ENCODE data around the gene KDM5A. TPM values are rescaled to one million over a fixed set of nuclear protein-coding genes. Genes with fewer than 3 reads are reported as not detected.
"Not testable (repeated sequence)": the region's sequence is repeated elsewhere in the genome, so short reads cannot be mapped to it uniquely, and the experiment has no call there.

KDM5A gene
- total and polyA plus RNA-seq, 2 donors = 12.3 to 69.5 TPM

DNA sequence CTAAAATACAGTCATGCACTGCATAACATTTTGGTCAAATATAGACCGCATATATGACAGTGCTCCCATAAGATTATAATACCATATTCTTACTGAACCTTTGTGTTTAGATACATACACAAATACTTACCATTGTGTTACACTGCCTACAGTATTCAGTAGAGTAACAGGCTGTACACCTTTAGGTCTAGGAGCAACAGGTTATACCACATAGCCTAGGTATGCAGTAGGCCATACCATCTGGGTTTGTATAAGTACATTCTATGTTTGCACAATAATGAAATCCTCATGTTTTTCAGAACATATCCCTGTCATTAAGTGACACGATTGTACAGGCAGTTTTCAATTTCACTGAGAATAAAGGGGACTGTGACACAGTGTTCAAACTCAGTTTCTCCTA lies 22.3 kb downstream of the KDM5A start:
- Histone ChIP-seq H3K36me3 (ENCODE audit: insufficient read depth) (peaks cover 13% of the 10 kb centered on the region), H3K4me3 (ENCODE audit: low read depth, low read length) (no peak overlapping the region), H3K4me1 (ENCODE audit: insufficient read depth) (no peaks in the 10 kb centered on the region), H3K27ac (ENCODE audit: low read depth) (no peak overlapping the region)
- no peak for DNase-seq (ENCODE audit: extremely low spot score)
- 97% methylated on average over 2 of the region's 2 CpGs for WGBS

DNA sequence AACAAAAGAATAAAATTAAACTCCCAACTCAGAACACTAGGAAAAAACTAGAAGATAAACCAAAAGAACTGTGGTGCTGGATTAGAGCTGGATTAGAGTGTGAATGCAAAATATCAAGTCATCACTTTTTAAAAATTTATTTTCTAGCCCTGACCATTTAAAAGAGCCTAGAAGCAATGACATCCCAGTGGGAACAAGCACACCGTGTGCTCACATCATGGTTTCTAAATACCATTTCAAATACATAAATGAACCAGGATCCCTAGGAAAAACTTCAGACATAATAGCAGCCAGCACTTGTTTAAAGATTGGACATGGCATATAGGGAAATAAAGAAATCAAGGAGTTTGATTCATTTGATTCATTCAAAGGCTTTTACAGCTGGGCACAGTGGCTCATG lies 30.0 kb downstream of the KDM5A start:
- Histone ChIP-seq H3K27ac (ENCODE audit: low read depth) (no peak overlapping the region), H3K4me3 (ENCODE audit: low read depth, low read length) (no peak overlapping the region), H3K4me1 (ENCODE audit: insufficient read depth) (no peaks in the 10 kb centered on the region), H3K36me3 (ENCODE audit: insufficient read depth) (peaks cover 4% of the 10 kb centered on the region)
- no peak for DNase-seq (ENCODE audit: extremely low spot score)
- 98% methylated on average over 1 of the region's 1 CpG for WGBS

- no peak overlapping the region for H3K27ac ChIP-seq (ENCODE audit: low read depth)
- DNase-seq (ENCODE audit: extremely low spot score) = no peak
- H3K4me1 ChIP-seq (ENCODE audit: insufficient read depth) = no peaks in the 10 kb centered on the region
- WGBS = 86% methylated on average over 7 of the region's 7 CpGs
- H3K36me3 ChIP-seq (ENCODE audit: insufficient read depth) = peaks cover 10% of the 10 kb centered on the region
- H3K4me3 ChIP-seq (ENCODE audit: low read depth, low read length) = no peak overlapping the region
Observed at GRCh38 chr12:356276-356988, 32.7 kb downstream of the KDM5A start.

DNA sequence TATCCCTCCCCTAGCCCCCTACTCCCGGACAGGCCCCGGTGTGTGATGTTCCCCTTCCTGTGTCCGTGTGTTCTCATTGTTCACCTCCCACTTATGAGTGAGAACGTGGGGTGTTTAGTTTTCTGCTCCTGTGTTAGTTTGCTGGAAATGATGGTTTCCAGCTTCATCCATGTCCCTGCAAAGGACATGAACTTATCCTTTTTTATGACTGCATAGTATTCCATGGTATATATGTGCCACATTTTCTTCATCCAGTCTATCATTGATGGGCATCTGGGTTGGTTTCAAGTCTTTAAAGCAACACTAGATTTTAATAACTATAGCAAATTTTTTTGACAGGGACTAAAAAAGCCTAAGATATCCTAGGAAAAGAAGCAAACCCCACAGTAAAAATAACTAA lies 37.9 kb downstream of the KDM5A start:
- H3K4me1 ChIP-seq (ENCODE audit: insufficient read depth); H3K4me3 ChIP-seq (ENCODE audit: low read depth, low read length); DNase-seq (ENCODE audit: extremely low spot score); H3K27ac ChIP-seq (ENCODE audit: low read depth); H3K36me3 ChIP-seq (ENCODE audit: insufficient read depth): not testable (repeated sequence)
- WGBS = 96% methylated on average over 4 of the region's 4 CpGs

DNA sequence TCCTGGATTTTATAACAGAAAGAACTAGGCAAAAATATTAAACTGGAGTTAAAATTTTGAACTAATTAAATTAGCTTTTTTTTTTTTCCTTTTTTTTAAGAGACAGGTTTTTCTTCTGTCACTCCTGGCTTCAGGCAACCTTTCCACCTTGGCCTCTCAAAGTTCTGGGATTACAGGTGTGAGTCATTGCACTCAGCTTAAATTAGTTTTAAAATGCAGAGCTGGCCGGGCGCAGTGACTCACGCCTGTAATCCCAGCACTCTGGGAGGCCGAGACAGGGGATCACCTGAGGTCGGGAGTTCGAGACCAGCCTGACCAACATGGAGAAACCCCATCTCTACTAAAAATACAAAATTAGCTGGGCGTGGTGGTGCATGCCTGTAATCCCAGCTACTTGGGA lies 39.5 kb downstream of the KDM5A start:
- DNase-seq (ENCODE audit: extremely low spot score); H3K4me3 ChIP-seq (ENCODE audit: low read depth, low read length); H3K27ac ChIP-seq (ENCODE audit: low read depth); H3K4me1 ChIP-seq (ENCODE audit: insufficient read depth); H3K36me3 ChIP-seq (ENCODE audit: insufficient read depth): not testable (repeated sequence)
- WGBS = 97% methylated on average over 7 of the region's 7 CpGs

- 95% methylated on average over 7 of the region's 7 CpGs for WGBS
- not testable (repeated sequence) for H3K4me1 ChIP-seq (ENCODE audit: insufficient read depth); H3K27ac ChIP-seq (ENCODE audit: low read depth); H3K36me3 ChIP-seq (ENCODE audit: insufficient read depth); DNase-seq (ENCODE audit: extremely low spot score); H3K4me3 ChIP-seq (ENCODE audit: low read depth, low read length)
Observed at GRCh38 chr12:343036-343435, 46.1 kb downstream of the KDM5A start.

GRCh38 chr12:337039-337438 lies 52.1 kb downstream of the KDM5A start:
- WGBS = 88% methylated on average over 6 of the region's 6 CpGs
- no peak overlapping the region for H3K27ac ChIP-seq (ENCODE audit: low read depth)
- DNase-seq (ENCODE audit: extremely low spot score) = no peak
- no peaks in the 10 kb centered on the region for H3K4me1 ChIP-seq (ENCODE audit: insufficient read depth)
- no peak overlapping the region for H3K4me3 ChIP-seq (ENCODE audit: low read depth, low read length)
- peaks cover 9% of the 10 kb centered on the region for H3K36me3 ChIP-seq (ENCODE audit: insufficient read depth)

DNA sequence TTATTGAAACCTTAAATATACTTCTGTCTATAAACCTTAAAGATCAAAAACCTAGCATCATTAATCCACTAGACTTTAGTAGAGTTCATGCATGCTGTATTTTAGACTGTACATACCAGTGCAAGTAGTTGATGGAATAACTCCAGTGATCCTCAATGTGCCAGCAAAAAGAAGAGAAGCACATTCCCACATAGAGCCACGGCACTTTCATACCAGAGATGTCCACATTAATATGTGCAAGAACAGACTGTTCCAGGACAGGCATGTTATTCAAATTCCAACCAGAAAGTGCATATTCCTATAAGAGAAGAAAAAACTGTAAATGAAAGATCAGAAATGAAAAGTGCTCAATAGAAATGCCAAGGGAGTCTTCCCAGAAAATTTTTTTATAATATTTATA lies 55.0 kb downstream of the KDM5A start:
- H3K4me1 ChIP-seq (ENCODE audit: insufficient read depth) = no peaks in the 10 kb centered on the region
- H3K36me3 ChIP-seq (ENCODE audit: insufficient read depth) = peaks cover 7% of the 10 kb centered on the region
- 93% methylated on average over 1 of the region's 1 CpG for WGBS
- no peak overlapping the region for H3K4me3 ChIP-seq (ENCODE audit: low read depth, low read length)
- H3K27ac ChIP-seq (ENCODE audit: low read depth) = no peak overlapping the region
- DNase-seq (ENCODE audit: extremely low spot score) = no peak

GRCh38 chr12:332581-333205 lies 56.4 kb downstream of the KDM5A start:
- no peak overlapping the region for H3K27ac ChIP-seq (ENCODE audit: low read depth)
- H3K4me3 ChIP-seq (ENCODE audit: low read depth, low read length) = no peak overlapping the region
- DNase-seq (ENCODE audit: extremely low spot score) = no peak
- H3K36me3 ChIP-seq (ENCODE audit: insufficient read depth) = peaks cover 6% of the 10 kb centered on the region
- no peaks in the 10 kb centered on the region for H3K4me1 ChIP-seq (ENCODE audit: insufficient read depth)
- WGBS = 85% methylated on average over 2 of the region's 2 CpGs

- Histone ChIP-seq H3K4me1 (ENCODE audit: insufficient read depth) (no peaks in the 10 kb centered on the region), H3K27ac (ENCODE audit: low read depth) (no peak overlapping the region), H3K36me3 (ENCODE audit: insufficient read depth) (peaks cover 6% of the 10 kb centered on the region), H3K4me3 (ENCODE audit: low read depth, low read length) (no peak overlapping the region)
- WGBS = 87% methylated on average over 1 of the region's 1 CpG
- no peak for DNase-seq (ENCODE audit: extremely low spot score)
Observed at GRCh38 chr12:331287-331686, 57.8 kb downstream of the KDM5A start.

GRCh38 chr12:325906-326305 lies 63.2 kb downstream of the KDM5A start:
- 91% methylated on average over 6 of the region's 6 CpGs for WGBS

GRCh38 chr12:323507-323906 lies 65.6 kb downstream of the KDM5A start:
- no peak for DNase-seq (ENCODE audit: extremely low spot score)
- H3K4me3 ChIP-seq (ENCODE audit: low read depth, low read length) = no peak overlapping the region
- no peaks in the 10 kb centered on the region for H3K4me1 ChIP-seq (ENCODE audit: insufficient read depth)
- no peak overlapping the region for H3K27ac ChIP-seq (ENCODE audit: low read depth)
- H3K36me3 ChIP-seq (ENCODE audit: insufficient read depth) = peaks cover 12% of the 10 kb centered on the region
- 89% methylated on average over 2 of the region's 2 CpGs for WGBS

More at GRCh38 chr12:325906-326305, 63.2 kb downstream of the KDM5A start:
- H3K4me1 ChIP-seq (ENCODE audit: insufficient read depth) = no peaks in the 10 kb centered on the region
- H3K27ac ChIP-seq (ENCODE audit: low read depth) = no peak overlapping the region
- peaks cover 8% of the 10 kb centered on the region for H3K36me3 ChIP-seq (ENCODE audit: insufficient read depth)
- DNase-seq (ENCODE audit: extremely low spot score) = no peak
- no peak overlapping the region for H3K4me3 ChIP-seq (ENCODE audit: low read depth, low read length)

GRCh38 chr12:321606-322326 lies 67.4 kb downstream of the KDM5A start:
- H3K36me3 ChIP-seq (ENCODE audit: insufficient read depth) = peaks cover 16% of the 10 kb centered on the region
- no peaks in the 10 kb centered on the region for H3K4me1 ChIP-seq (ENCODE audit: insufficient read depth)
- DNase-seq (ENCODE audit: extremely low spot score) = no peak
- no peak overlapping the region for H3K27ac ChIP-seq (ENCODE audit: low read depth)
- H3K4me3 ChIP-seq (ENCODE audit: low read depth, low read length) = no peak overlapping the region
- 89% methylated on average over 1 of the region's 1 CpG for WGBS

All from urinary bladder (tissue), 4 donors.